DOHH2 (cell line): ENCODE results near the gene HIVEP1.

Source experiments
- H3F3A ChIP-seq: fragments of 200-600 bp; sonication (generic), shearing (Covaris generic); 2 replicates; pipeline ENCODE4 v1.6.0; 2016; ENCODE audit warnings: antibody characterized with exemption, mild to moderate bottlenecking; ENCODE audit not compliant: control insufficient read depth, insufficient read depth
- H3K27ac ChIP-seq: fragments of 200-600 bp; sonication (generic); 2 replicates; pipeline ENCODE4 v1.5.1; 2014; ENCODE audit warnings: low read depth, mild to moderate bottlenecking, low read length, moderate library complexity
- H3K27me3 ChIP-seq: fragments of 200-600 bp; sonication (generic); 2 replicates; pipeline ENCODE4 v1.6.1; 2014; ENCODE audit warnings: mild to moderate bottlenecking, low read length, mixed read lengths; ENCODE audit not compliant: control insufficient read depth
- H3K36me3 ChIP-seq: fragments of 200-600 bp; sonication (generic); 2 replicates; pipeline ENCODE4 v1.6.1; 2014; ENCODE audit warnings: mild to moderate bottlenecking, low read length, moderate library complexity, mixed read lengths; ENCODE audit not compliant: control insufficient read depth
- H3K4me1 ChIP-seq: fragments of 200-600 bp; sonication (generic); 2 replicates; pipeline ENCODE4 v1.6.1; 2014; ENCODE audit warnings: mild to moderate bottlenecking, low read length, mixed read lengths; ENCODE audit not compliant: control insufficient read depth
- H3K4me2 ChIP-seq: fragments of 200-600 bp; sonication (generic); 2 replicates; pipeline ENCODE4 v1.6.0; 2014; ENCODE audit warnings: mild to moderate bottlenecking, low read length, moderate library complexity
- H3K4me3 ChIP-seq: fragments of 200-600 bp; sonication (generic); 2 replicates; pipeline ENCODE4 v1.5.1; 2014; ENCODE audit warnings: mild to moderate bottlenecking, low read length, mixed read lengths
- H3K79me2 ChIP-seq: fragments of 200-600 bp; sonication (generic); 2 replicates; pipeline ENCODE4 v1.6.1; 2014; ENCODE audit warnings: mild to moderate bottlenecking, low read length, mixed read lengths; ENCODE audit not compliant: control insufficient read depth
- H3K9me2 ChIP-seq: fragments of 200-600 bp; sonication (generic); replicated peaks from 2 replicates; pipeline ENCODE4 v1.6.1; 2014; ENCODE audit warnings: mild to moderate bottlenecking, low read length, mixed read lengths; ENCODE audit not compliant: control insufficient read depth
- H3K9me3 ChIP-seq: fragments of 200-600 bp; sonication (generic); 2 replicates; pipeline ENCODE4 v1.6.1; 2014; ENCODE audit warnings: antibody characterized with exemption, low read length, mixed read lengths; ENCODE audit not compliant: control insufficient read depth, insufficient read depth
- H4K20me1 ChIP-seq: fragments of 200-600 bp; sonication (generic); 2 replicates; pipeline ENCODE4 v1.6.0; 2014; ENCODE audit warnings: low read depth, mild to moderate bottlenecking, antibody characterized with exemption, low read length, moderate library complexity; ENCODE audit not compliant: control insufficient read depth, insufficient read depth
- CTCF ChIP-seq: fragments of 200-600 bp; sonication (generic); IDR thresholded peaks from one replicate; pipeline ENCODE4 v1.5.1; 2014; ENCODE audit warnings: antibody characterized with exemption, mild to moderate bottlenecking, low read depth, low read length; ENCODE audit not compliant: poor library complexity, severe bottlenecking
- EZH2phosphoT487 ChIP-seq: fragments of 200-600 bp; sonication (generic); IDR thresholded peaks from 2 replicates; pipeline ENCODE4 v1.6.1; 2017; ENCODE audit warnings: borderline replicate concordance, mild to moderate bottlenecking, antibody characterized with exemption, low read length, moderate library complexity, mixed read lengths

Gene HIVEP1

DNA sequence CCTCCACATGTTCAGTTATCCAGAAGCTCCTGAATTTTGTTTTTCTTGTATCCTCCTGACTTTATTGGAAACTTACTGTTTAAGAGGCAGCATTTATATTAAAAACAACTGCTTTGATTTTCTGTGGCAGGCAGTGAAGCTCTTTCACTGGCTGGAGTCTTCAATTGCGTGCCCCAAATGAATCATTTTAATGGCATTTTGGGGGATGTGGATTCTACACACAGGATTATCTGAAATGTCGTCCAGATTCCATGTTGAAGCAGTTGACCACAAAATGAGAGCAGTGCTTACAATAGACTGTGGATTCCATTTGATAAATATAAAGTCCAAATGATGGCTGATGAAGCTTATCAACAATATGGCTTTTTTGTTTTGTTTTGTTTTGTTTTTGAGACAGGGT is 41.0 kb upstream of the HIVEP1 start:
- TF ChIP-seq EZH2phosphoT487 (no peak), CTCF (no peak)
- Histone ChIP-seq H3K79me2 (no peaks in the 10 kb centered on the region), H3K36me3 (no peaks in the 10 kb centered on the region), H3K4me1 (no peaks in the 10 kb centered on the region), H3K9me3 (no peaks in the 10 kb centered on the region), H4K20me1 (no peaks in the 10 kb centered on the region), H3K27me3 (no peaks in the 10 kb centered on the region; the same call in 1 of the 2 replicates), H3K4me2 (no peak overlapping the region), H3K9me2 (no peaks in the 10 kb centered on the region), H3F3A (no peaks in the 10 kb centered on the region), H3K4me3 (no peak overlapping the region), H3K27ac (no peak overlapping the region)

DNA sequence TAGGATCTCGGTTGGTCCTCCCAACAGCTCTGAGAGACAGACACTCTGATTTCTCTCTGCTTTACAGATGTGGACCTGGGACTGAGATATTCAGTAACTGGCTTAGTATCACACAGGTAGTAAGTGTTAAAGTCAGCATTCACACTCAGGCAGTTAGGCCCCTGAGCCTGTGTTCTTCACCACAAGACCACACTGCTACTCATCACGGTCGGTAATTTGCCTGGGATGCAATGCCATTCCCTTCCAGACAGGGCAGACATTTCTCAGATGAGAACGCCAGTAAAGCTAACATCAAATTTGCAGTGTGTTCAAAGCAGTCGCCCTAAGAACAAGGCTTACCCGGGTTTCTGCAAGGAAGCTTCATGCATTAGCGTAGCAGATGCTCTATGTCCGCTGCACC is 39.8 kb upstream of the HIVEP1 start:
- Histone ChIP-seq H3K36me3 (no peaks in the 10 kb centered on the region), H3K79me2 (no peaks in the 10 kb centered on the region), H3K27ac (no peak overlapping the region), H3K4me2 (no peak overlapping the region), H3F3A (no peaks in the 10 kb centered on the region), H3K27me3 (no peaks in the 10 kb centered on the region; the same call in 1 of the 2 replicates), H3K9me3 (no peaks in the 10 kb centered on the region), H3K9me2 (no peaks in the 10 kb centered on the region), H4K20me1 (no peaks in the 10 kb centered on the region), H3K4me3 (no peak overlapping the region), H3K4me1 (no peaks in the 10 kb centered on the region)
- TF ChIP-seq EZH2phosphoT487 (no peak), CTCF (no peak)

- Histone ChIP-seq H3K4me1 (no peaks in the 10 kb centered on the region), H3K79me2 (no peaks in the 10 kb centered on the region), H3K27me3 (no peaks in the 10 kb centered on the region; the same call in 1 of the 2 replicates), H3K9me3 (no peaks in the 10 kb centered on the region), H3K4me2 (no peak overlapping the region), H3K9me2 (no peaks in the 10 kb centered on the region), H3K36me3 (no peaks in the 10 kb centered on the region), H3K27ac (no peak overlapping the region), H3F3A (no peaks in the 10 kb centered on the region), H4K20me1 (no peaks in the 10 kb centered on the region), H3K4me3 (no peak overlapping the region)
- TF ChIP-seq CTCF (no peak), EZH2phosphoT487 (no peak)
These were observed 39.3 kb upstream of the HIVEP1 start for GRCh38 chr6:11972806-11973205.

DNA sequence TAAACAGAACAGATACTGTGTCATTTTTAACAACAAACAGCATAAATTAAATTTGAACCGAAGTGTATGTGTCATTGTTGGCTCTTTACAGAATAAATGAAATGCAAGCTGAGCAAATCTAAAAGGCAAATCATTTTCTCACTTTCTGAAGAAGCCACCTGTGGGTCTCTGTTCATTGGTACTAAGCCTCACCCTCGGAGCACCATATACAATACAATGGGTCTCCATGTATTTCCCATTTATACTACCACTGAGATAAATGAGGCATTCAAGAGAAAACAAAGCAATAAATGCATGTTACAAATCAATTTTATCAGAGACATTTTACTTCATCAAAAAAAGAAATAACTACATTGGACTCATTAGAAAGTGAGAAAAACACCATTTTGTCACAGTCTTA is 38.9 kb upstream of the HIVEP1 start:
- Histone ChIP-seq H3K9me3 (no peaks in the 10 kb centered on the region), H3K27ac (no peak overlapping the region), H3K9me2 (no peaks in the 10 kb centered on the region), H3K4me1 (no peaks in the 10 kb centered on the region), H3K79me2 (no peaks in the 10 kb centered on the region), H4K20me1 (no peaks in the 10 kb centered on the region), H3K4me2 (no peak overlapping the region), H3K27me3 (no peaks in the 10 kb centered on the region; the same call in 1 of the 2 replicates), H3K36me3 (no peaks in the 10 kb centered on the region), H3F3A (no peaks in the 10 kb centered on the region), H3K4me3 (no peak overlapping the region)
- no peak for TF ChIP-seq CTCF
- no peak for TF ChIP-seq EZH2phosphoT487
